Esophagus squamous epithelium (tissue), 5 donors: ENCODE measurements around the gene RASGRF2. TPM values are rescaled to one million over a fixed set of nuclear protein-coding genes. Genes with fewer than 3 reads are reported as not detected.

Experiments
- DNase-seq: peaks from one replicate; lab custom pipeline; 2025; lab: John Stamatoyannopoulos, UW
- H3K27ac ChIP-seq, 4 donors: fragments of 200-600 bp; sonication (generic); one replicate each; pipeline ENCODE4 v1.5.1; 2016 to 2019; ENCODE audit warnings: mild to moderate bottlenecking in 1 of 4
- H3K27me3 ChIP-seq, 4 donors: fragments of 200-600 bp; sonication (generic); 1 replicate in 3 of 4; 2 replicates in 1 of 4; pipeline versions ENCODE4 v1.5.1 to v1.6.0; 2017 to 2021; ENCODE audit warnings: antibody characterized with exemption in 1 of 4
- H3K36me3 ChIP-seq, 3 donors: fragments of 200-600 bp; sonication (generic); one replicate each; pipeline ENCODE4 v1.5.1; 2016 to 2019
- H3K4me1 ChIP-seq, 3 donors: fragments of 200-600 bp; sonication (generic); one replicate each; pipeline ENCODE4 v1.5.1; 2017 to 2019
- H3K4me3 ChIP-seq, 4 donors: fragments of 200-600 bp; sonication (generic); 1 replicate in 3 of 4; 2 replicates in 1 of 4; pipeline ENCODE4 v1.5.1; 2016 to 2019; ENCODE audit warnings: mild to moderate bottlenecking in 2 of 4, moderate library complexity in 1 of 4
- H3K9me3 ChIP-seq, 3 donors: fragments of 200-600 bp; sonication (generic); one replicate each; pipeline ENCODE4 v1.5.1; 2016 to 2019
- CTCF ChIP-seq, 6 experiments: fragments of 450-650 bp in 4 of 6; fragments of 200-600 bp in 2 of 6; sonication (generic) in 2 of 6; IDR thresholded peaks; one replicate each; pipeline ENCODE4 v1.5.1; 2016 to 2019; ENCODE audit warnings: antibody characterized with exemption in 6 of 6, mild to moderate bottlenecking in 4 of 6, moderate library complexity in 4 of 6
- POLR2A ChIP-seq, 4 donors: fragments of 450-650 bp; IDR thresholded peaks; one replicate each; pipeline ENCODE4 v1.6.1; 2017; ENCODE audit warnings: antibody characterized with exemption in 4 of 4, mild to moderate bottlenecking in 4 of 4, moderate library complexity in 3 of 4
- WGBS, 2 donors: methylation state at CpG; one replicate each; pipeline ENCODE4 v1.1.5; 2018; 5-methylcytosine and 5-hydroxymethylcytosine counted together
- intact Hi-C: fragments of 100-400 bp; cut with DNase I; formaldehyde crosslinking; loops from one replicate; pipeline ENCODE4 v1.15.0; 2022
- total RNA-seq, 4 donors: library from RNA; depleted of rRNA; stranded (reverse); fragments of >200 nt; gene quantifications; one replicate each; pipeline ENCODE4 v1.1.0, GENCODE V29; 2016
- donor health status: DM: yes; HTN: yes; CAD: no.

Gene RASGRF2
- total RNA-seq, 4 donors from 2014 or later: 0.49 to 3.2 (median 0.62) TPM

DNA sequence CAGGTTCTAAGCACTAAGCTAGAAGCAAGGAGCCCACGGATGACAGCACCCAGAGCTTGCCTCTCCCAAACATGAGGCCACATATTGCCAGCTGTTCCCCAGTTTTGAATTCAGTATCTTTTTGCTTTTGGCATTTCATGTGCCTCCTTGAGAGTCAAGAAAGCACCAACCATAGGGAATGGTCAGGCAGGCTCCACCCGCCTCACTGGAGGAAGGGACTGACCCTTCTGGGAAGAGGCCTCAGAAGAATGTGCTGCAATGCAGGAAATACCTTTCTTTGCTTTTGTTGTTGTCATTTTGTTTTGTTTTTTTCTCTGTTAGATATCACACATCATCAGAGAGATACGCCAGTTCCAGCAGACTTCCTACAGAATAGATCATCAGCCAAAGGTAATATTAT is 259.2 kb downstream of the RASGRF2 start:
- WGBS, 2 donors: 93 to 96% methylated on average over 3 of the region's 3 CpGs
- Histone ChIP-seq H3K27me3 (no peaks in the 10 kb centered on the region), H3K36me3 (no peaks in the 10 kb centered on the region), H3K9me3 (no peaks in the 10 kb centered on the region), H3K4me3 (no peak overlapping the region), H3K27ac (no peak overlapping the region), H3K4me1 (no peaks in the 10 kb centered on the region)
- DNase-seq: no peak
- TF ChIP-seq CTCF (IDR thresholded peaks at IDR 0.05): no peak
- no peak for TF ChIP-seq POLR2A (IDR thresholded peaks at IDR 0.05)
- intact Hi-C loops: no loop called here

DNA sequence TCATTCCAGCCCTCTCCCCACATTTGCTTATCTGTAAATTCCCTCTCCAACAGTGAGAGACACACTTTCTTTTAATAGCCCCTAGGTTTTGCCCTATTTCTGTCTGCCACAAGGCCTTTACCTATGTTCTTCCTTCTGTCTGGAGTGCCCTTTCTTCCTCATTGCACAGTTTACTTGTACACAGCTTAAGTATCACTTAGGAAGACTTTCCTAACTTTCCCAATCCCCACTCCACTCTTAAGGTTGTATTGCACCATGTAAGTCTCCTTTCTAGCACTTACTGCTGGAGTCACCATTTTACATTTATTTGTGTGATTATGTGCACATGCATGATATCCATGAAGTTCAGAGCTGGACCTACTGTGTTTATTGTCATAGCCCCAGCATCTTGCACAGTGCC is 262.1 kb downstream of the RASGRF2 start:
- H3K27ac ChIP-seq: no peak overlapping the region

GRCh38 chr5:81225463-81225862 is 265.3 kb downstream of the RASGRF2 start:
- TF ChIP-seq CTCF (IDR thresholded peaks at IDR 0.05): no peak
- no peak for TF ChIP-seq POLR2A (IDR thresholded peaks at IDR 0.05)
- intact Hi-C loops: no loop called here
- 75 to 92% methylated on average over 8 of the region's 8 CpGs for WGBS, 2 donors
- Histone ChIP-seq H3K27me3 (no peaks in the 10 kb centered on the region), H3K9me3 (no peaks in the 10 kb centered on the region), H3K36me3 (no peaks in the 10 kb centered on the region), H3K27ac (no peak overlapping the region), H3K4me3 (no peak overlapping the region), H3K4me1 (no peaks in the 10 kb centered on the region)
- DNase-seq: no peak

More for the DNA sequence above, 262.1 kb downstream of the RASGRF2 start:
- TF ChIP-seq CTCF (IDR thresholded peaks at IDR 0.05): no peak
- no peak for TF ChIP-seq POLR2A (IDR thresholded peaks at IDR 0.05)
- intact Hi-C loops: no loop called here
- Histone ChIP-seq H3K36me3 (no peaks in the 10 kb centered on the region), H3K9me3 (no peaks in the 10 kb centered on the region), H3K4me3 (no peak overlapping the region), H3K4me1 (no peaks in the 10 kb centered on the region), H3K27me3 (no peaks in the 10 kb centered on the region)
- no peak for DNase-seq

GRCh38 chr5:81226286-81226685 is 266.1 kb downstream of the RASGRF2 start:
- no peaks in the 10 kb centered on the region for H3K9me3 ChIP-seq
- WGBS, 2 donors: 76 to 79% methylated on average over 2 of the region's 2 CpGs
- TF ChIP-seq CTCF (IDR thresholded peaks at IDR 0.05) (no peak), POLR2A (IDR thresholded peaks at IDR 0.05) (no peak)
- intact Hi-C loops: no loop called here
- H3K27me3 ChIP-seq: no peaks in the 10 kb centered on the region
- DNase-seq: no peak
- no peak overlapping the region for H3K27ac ChIP-seq
- no peak overlapping the region for H3K4me3 ChIP-seq
- no peaks in the 10 kb centered on the region for H3K36me3 ChIP-seq
- no peaks in the 10 kb centered on the region for H3K4me1 ChIP-seq

- TF ChIP-seq CTCF (IDR thresholded peaks at IDR 0.05) (no peak), POLR2A (IDR thresholded peaks at IDR 0.05) (no peak)
These were observed 266.8 kb downstream of the RASGRF2 start for GRCh38 chr5:81226949-81227348.

More at GRCh38 chr5:81226949-81227348, 266.8 kb downstream of the RASGRF2 start:
- H3K9me3 ChIP-seq: no peaks in the 10 kb centered on the region
- no peak overlapping the region for H3K27ac ChIP-seq
- intact Hi-C loops: no loop called here
- H3K36me3 ChIP-seq: no peaks in the 10 kb centered on the region
- no peak for DNase-seq
- H3K4me3 ChIP-seq: no peak overlapping the region
- 59 to 85% methylated on average over 1 of the region's 1 CpG for WGBS, 2 donors
- no peaks in the 10 kb centered on the region for H3K27me3 ChIP-seq
- no peaks in the 10 kb centered on the region for H3K4me1 ChIP-seq
